Immature natural killer cell (primary cell): ENCODE measurements around the gene NUP62. TPM values are rescaled to one million over a fixed set of nuclear protein-coding genes. Genes with fewer than 3 reads are reported as not detected.

Experiments
- DNase-seq, 3 donors: peaks; one replicate each; pipeline ENCODE4 v3.0.0; 2022; ENCODE audit warnings: mixed read lengths in 1 of 3
- H3K27ac Mint-ChIP-seq, 6 donors: one replicate each; pipeline ENCODE4 v1.8.0; 2020; ENCODE audit warnings: mixed read lengths in 6 of 6, mild to moderate bottlenecking in 5 of 6, inconsistent platforms in 4 of 6, moderate library complexity in 3 of 6
- H3K27me3 Mint-ChIP-seq, 3 donors: one replicate each; pipeline ENCODE4 v1.8.0; 2020 to 2021; ENCODE audit warnings: low read depth in 3 of 3, mild to moderate bottlenecking in 3 of 3, mixed read lengths in 3 of 3, moderate library complexity in 3 of 3, inconsistent platforms in 1 of 3
- H3K36me3 Mint-ChIP-seq, 3 donors: one replicate each; pipeline ENCODE4 v1.8.0; 2020; ENCODE audit warnings: mixed read lengths in 3 of 3, inconsistent platforms in 2 of 3, mild to moderate bottlenecking in 2 of 3
- H3K4me1 Mint-ChIP-seq, 2 donors: one replicate each; pipeline ENCODE4 v1.8.0; 2020; ENCODE audit warnings: inconsistent platforms in 2 of 2, mild to moderate bottlenecking in 2 of 2, mixed read lengths in 2 of 2, moderate library complexity in 1 of 2
- H3K4me3 Mint-ChIP-seq, 5 donors: one replicate each; pipeline ENCODE4 v1.8.0; 2020; ENCODE audit warnings: mild to moderate bottlenecking in 5 of 5, mixed read lengths in 5 of 5, inconsistent platforms in 3 of 5, moderate library complexity in 3 of 5
- H3K9me3 Mint-ChIP-seq, 6 donors: one replicate each; pipeline ENCODE4 v1.8.0; 2020; ENCODE audit warnings: mild to moderate bottlenecking in 6 of 6, mixed read lengths in 6 of 6, inconsistent platforms in 4 of 6, moderate library complexity in 3 of 6
- polyA plus RNA-seq, 3 donors: library from polyadenylated mRNA; unstranded; fragments of 300-500 nt; fragmentation: Illumina TruSeq; gene quantifications; one replicate each; pipeline ENCODE4 v1.2.3, GENCODE V29; 2021

Gene NUP62
- polyA plus RNA-seq, 3 donors from 2014 or later: 21.8 to 67.1 (median 34.3) TPM

GRCh38 chr19:49913720-49914119 lies 15.6 kb downstream of the NUP62 start:
- Mint-ChIP-seq H3K4me3 (no peak overlapping the region), H3K4me1 (peaks cover 11 to 19% of the 10 kb centered on the region in 2 donors)
- DNase-seq: no peak

GRCh38 chr19:49912965-49913685 lies 16.2 kb downstream of the NUP62 start:
- H3K4me3 Mint-ChIP-seq: no peak overlapping the region
- H3K36me3 Mint-ChIP-seq: peaks cover 8 to 15% (median 14%) of the 10 kb centered on the region in 3 donors
- H3K27ac Mint-ChIP-seq: peak overlapping the region in 3 of 6 donors; percentile 9 to 42 (median 23)
- H3K4me1 Mint-ChIP-seq: peaks cover 11 to 19% of the 10 kb centered on the region in 2 donors
- peaks cover 0 to 1% (median 0%) of the 10 kb centered on the region in 3 donors for H3K27me3 Mint-ChIP-seq
- DNase-seq: no peak
- H3K9me3 Mint-ChIP-seq: no peaks in the 10 kb centered on the region

More at GRCh38 chr19:49913720-49914119, 15.6 kb downstream of the NUP62 start:
- Mint-ChIP-seq H3K27me3 (peaks cover 0 to 1% (median 0%) of the 10 kb centered on the region in 3 donors), H3K27ac (peak overlapping the region in 2 of 6 donors; percentile 23 to 55), H3K9me3 (no peaks in the 10 kb centered on the region), H3K36me3 (peaks cover 8 to 15% (median 14%) of the 10 kb centered on the region in 3 donors)

DNA sequence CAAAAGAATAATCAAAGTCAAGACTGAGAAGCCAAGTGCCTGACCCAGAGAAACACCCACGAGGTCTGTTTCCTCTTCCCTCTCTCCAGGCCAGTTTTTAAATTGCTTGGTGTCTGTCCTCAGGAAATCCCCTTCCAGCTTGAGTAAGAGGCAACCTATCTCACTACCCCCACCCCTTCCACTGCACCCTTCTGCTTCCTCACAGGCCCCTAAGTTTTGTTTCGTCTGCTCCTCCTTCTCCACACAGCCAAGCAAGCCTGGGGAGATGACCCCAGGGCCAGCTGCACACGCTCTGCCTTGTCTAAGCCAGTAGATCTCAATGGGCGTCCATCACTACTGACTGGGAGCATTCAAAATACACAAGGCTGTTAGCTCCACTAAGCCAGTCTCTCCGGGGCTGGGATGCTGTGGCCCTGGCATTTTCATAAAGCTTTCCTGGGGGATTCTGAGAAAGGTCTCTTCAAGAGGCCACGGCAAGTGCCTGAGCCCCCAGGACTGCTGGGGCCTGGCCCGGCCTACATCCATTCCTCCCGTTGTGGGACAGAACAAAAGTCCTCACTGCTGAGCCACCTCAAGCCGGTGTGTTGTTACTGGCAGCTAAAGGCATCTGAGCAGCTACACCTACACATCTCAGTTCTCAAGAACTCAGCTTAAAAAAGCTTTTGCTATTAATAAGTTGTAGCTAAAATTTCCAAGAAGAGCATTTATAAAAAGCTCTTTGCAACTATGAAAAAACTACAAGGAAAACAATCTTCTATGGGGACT lies 17.7 kb downstream of the NUP62 start:
- Mint-ChIP-seq H3K36me3 (peaks cover 9 to 15% (median 10%) of the 10 kb centered on the region in 3 donors), H3K4me3 (no peak overlapping the region), H3K27ac (peak overlapping the region; percentile 12 to 81 (median 72)), H3K4me1 (peaks cover 13 to 22% of the 10 kb centered on the region in 2 donors), H3K27me3 (no peaks in the 10 kb centered on the region), H3K9me3 (no peaks in the 10 kb centered on the region)
- no peak for DNase-seq

- Mint-ChIP-seq H3K9me3 (no peaks in the 10 kb centered on the region), H3K27ac (peak overlapping the region in 1 of 6 donors; percentile 57), H3K36me3 (peaks cover 6 to 10% (median 8%) of the 10 kb centered on the region in 3 donors), H3K4me1 (peaks cover 13 to 19% of the 10 kb centered on the region in 2 donors), H3K4me3 (no peak overlapping the region), H3K27me3 (no peaks in the 10 kb centered on the region)
- DNase-seq: no peak
Observed at GRCh38 chr19:49910179-49910578, 19.1 kb downstream of the NUP62 start.

DNA sequence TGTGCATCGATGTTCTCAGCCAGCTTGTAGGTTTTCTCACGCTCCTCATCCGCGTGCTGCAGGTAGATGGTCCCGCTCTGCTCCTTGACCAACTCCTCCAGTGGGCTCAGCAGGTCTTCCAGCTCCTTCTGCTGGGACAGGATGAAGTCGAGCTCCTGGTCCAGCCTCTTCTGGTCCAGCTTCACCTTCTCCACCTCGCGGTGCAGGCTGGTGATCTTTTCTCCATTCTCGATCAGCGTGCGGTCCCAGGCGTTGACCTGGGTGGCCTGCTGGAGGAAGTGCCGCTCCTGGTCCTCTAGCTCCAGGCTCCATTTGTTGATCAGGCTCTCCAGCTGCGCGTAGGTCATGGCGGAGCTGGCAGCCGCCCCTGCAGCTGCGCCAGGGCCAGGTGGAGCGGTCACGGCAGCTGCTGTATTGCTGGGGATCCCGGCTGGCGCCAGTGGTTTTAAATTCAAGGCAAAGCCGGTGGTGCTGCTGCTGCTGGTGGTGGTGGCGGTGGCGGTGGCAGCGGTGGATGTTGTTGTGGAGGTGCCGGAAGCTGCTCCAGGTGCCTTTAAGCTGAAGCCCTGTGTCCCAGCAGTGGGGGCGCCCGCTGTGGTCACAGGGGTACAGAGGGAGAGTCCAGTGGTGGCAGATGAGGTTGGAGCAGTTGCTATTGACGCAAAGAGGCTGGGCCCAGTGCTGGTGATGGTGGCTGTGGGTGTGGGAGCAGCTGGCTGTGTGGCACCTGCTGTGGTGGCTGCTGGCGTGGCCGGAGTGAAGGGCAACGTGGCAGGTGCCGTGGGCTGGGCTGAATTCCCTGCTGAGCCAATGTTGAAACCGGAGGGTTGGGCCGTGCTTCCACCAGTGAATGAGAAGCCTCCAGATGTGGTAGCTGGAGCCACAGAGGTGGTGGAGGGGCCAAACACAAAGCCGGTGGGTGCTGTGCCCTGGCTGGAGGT lies 20.6 kb downstream of the NUP62 start:
- no peaks in the 10 kb centered on the region for H3K27me3 Mint-ChIP-seq
- H3K4me3 Mint-ChIP-seq: no peak overlapping the region
- no peak overlapping the region for H3K27ac Mint-ChIP-seq
- no peak for DNase-seq
- H3K9me3 Mint-ChIP-seq: no peaks in the 10 kb centered on the region
- peaks cover 11 to 16% of the 10 kb centered on the region in 2 donors for H3K4me1 Mint-ChIP-seq
- peaks cover 3 to 8% (median 4%) of the 10 kb centered on the region in 3 donors for H3K36me3 Mint-ChIP-seq

DNA sequence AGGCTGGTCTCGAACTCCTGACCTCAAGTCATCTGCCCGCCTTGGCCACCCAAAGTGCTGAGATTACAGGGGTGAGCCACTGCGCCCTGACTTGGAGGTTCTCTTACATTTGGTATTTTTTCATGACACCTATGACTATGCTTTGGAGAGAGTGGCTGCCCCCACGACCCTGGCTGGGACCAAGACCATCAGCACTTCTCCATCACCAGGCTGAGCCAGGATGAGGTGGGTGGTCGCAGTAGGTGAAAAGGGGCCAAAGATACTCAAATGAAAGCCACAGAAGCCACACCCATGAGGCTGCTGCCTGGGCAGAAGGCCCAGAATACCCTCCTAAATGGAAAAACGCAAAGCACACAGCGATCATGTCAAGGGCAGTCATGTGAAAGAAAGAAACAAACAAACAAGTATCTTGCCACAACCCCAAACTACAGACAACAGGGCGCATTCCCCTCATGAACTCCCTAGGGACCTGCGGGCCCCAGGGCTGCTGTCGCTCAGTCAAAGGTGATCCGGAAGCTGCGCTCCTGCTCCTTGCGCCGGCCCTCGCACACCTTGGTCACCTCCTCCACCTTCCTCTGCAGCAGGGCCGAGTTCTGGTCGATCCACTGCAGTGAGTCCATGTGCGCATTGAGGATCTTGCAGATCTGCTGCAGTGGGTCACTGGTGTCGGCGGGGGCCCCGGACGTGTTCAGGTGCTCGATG lies 21.4 kb downstream of the NUP62 start:
- Mint-ChIP-seq H3K4me1 (peaks cover 11 to 16% of the 10 kb centered on the region in 2 donors), H3K4me3 (no peak overlapping the region), H3K27me3 (no peaks in the 10 kb centered on the region), H3K27ac (peak overlapping the region in 1 of 6 donors; percentile 19), H3K36me3 (peaks cover 2 to 5% (median 4%) of the 10 kb centered on the region in 3 donors), H3K9me3 (no peaks in the 10 kb centered on the region)
- no peak for DNase-seq

DNA sequence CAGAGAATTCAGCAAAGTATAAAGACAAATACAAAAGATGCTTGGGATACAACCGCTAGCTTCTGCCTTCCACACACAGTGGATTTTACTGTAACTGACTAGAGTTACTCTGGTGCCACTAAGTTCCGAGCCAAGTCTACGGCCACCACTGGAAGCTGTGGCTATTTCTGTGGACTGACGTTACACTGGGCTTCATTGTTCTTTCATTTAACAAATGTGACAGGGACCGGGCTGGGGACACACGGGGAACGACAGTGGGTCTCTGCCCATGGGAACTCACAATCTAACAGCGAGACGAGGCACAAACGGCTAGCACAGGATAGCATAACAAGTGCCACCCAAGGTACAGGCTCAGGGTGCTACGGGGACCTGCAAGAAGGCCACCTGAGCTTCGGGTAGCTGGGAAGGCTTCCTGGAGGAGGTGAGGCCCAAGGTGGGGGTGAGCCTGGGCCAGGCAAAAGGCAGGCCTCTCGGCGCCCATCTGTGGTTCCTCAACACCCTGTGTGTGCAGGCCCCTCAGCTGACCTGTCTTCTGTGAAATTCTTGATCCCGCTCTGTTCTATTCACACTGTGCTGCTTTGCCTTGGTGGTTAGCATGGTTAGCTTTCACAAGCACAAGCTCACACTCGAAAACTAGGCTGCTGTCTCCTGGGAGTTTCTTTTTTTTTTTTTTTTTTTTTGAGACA lies 22.3 kb downstream of the NUP62 start:
- H3K36me3 Mint-ChIP-seq: peaks cover 2 to 4% (median 4%) of the 10 kb centered on the region in 3 donors
- no peaks in the 10 kb centered on the region for H3K9me3 Mint-ChIP-seq
- DNase-seq: no peak
- H3K4me1 Mint-ChIP-seq: peaks cover 11 to 16% of the 10 kb centered on the region in 2 donors
- H3K27me3 Mint-ChIP-seq: no peaks in the 10 kb centered on the region
- no peak overlapping the region for H3K4me3 Mint-ChIP-seq
- peak overlapping the region in 1 of 6 donors; percentile 45 for H3K27ac Mint-ChIP-seq

GRCh38 chr19:49904136-49904535 lies 25.2 kb downstream of the NUP62 start:
- Mint-ChIP-seq H3K27me3 (peaks cover 0 to 3% (median 0%) of the 10 kb centered on the region in 3 donors), H3K4me1 (peaks cover 4 to 6% of the 10 kb centered on the region in 2 donors), H3K4me3 (no peak overlapping the region), H3K36me3 (peaks cover 0 to 4% (median 2%) of the 10 kb centered on the region in 3 donors), H3K9me3 (no peaks in the 10 kb centered on the region), H3K27ac (no peak overlapping the region)
- no peak for DNase-seq

DNA sequence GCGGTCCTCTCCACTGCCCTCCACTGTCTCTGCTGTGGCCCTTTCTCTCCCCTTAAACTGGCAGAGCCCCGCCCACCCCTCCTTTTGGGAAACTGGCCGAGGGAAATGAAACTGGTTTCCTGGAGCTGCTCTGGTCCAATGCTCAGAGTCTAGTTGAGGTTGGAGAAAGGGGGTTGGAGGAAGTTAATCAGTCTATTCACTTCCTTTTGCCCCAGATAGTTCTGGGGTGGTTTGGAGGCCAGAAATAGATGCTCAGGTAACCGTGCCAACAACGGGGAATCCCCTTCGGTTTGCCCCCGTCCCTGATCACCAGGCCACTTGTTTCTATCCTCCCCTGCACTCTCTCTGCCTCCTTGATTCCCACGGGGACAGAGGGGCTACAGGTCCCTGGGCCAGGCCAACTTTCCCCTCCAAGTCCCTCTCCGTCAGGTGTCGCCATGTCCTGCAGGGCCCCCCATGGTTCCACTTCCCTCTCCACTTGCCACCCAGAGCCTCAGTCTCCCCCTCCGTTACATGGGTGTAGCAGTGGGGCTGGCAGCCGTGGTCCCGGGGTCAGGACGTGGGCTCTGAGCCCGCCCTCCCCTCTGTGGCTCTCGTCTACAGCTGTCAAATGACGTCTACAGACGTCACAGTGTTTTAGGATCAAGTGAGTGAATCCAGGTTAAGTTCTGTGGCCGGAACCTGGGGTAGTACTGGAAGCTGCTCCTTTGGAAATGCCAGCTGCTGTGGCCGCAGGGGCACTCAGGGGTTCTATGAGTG lies 32.3 kb downstream of the NUP62 start, which contains the start of gene IL4I1:
Gene IL4I1, minus strand, starts transcription at position 25 of the 759 bp plus-strand sequence. CDS start 727 bp downstream, outside the sequence.
- Mint-ChIP-seq H3K27ac (peak within 1 kb of the TSS; percentile 85 to 96 (median 90)), H3K4me3 (peak within 1 kb of the TSS; percentile 62 to 89 (median 74)), H3K27me3 (peaks cover 3 to 14% (median 3%) of the 10 kb centered on the region in 3 donors), H3K9me3 (peaks cover 0 to 1% (median 0%) of the 10 kb centered on the region in 6 donors), H3K36me3 (peaks cover 0 to 3% (median 0%) of the 10 kb centered on the region in 3 donors), H3K4me1 (peaks cover 18 to 23% of the 10 kb centered on the region in 2 donors)
- peak; percentile 55 to 63 (median 57) for DNase-seq

DNA sequence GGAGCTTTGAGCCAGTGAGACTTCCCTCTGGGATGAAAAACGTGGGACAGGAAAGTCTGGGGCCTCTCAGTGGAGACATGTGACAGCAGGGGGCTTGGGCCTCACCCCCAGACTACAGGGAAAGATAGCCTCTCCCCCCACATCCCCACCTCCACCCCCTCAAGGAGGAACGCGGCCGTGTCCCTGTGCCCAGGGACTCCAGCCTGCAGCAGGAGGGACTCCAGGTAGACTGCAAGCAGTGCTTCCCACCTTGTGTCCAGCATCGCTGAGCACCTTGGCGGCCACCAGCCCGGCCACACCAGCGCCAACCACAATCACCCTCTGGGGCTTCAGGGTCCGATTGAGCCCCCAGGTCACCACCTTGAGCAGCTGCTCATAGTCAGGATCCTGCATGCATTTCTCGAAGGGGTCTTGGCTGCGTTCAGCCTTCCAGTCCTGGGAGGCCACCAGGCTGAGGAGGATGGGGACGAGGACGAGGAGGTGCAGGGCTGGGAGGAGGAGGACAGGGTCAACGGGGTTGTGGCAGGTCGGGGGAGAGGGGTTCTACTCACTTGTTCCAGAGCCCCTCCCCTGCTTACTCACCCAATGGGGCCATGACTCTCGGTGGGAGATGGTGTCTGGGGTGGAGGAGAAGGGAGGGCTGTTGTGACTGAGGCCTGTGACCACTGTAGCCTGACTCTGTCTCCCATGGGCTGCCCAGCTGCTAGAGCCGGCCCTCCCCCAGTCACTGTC lies 33.6 kb downstream of the NUP62 start:
- no peak for DNase-seq
- H3K27me3 Mint-ChIP-seq: peaks cover 3 to 18% (median 3%) of the 10 kb centered on the region in 3 donors
- peak overlapping the region in 4 of 6 donors; percentile 85 to 96 (median 90) for H3K27ac Mint-ChIP-seq
- H3K4me1 Mint-ChIP-seq: peaks cover 18 to 25% of the 10 kb centered on the region in 2 donors
- peaks cover 0 to 3% (median 0%) of the 10 kb centered on the region in 3 donors for H3K36me3 Mint-ChIP-seq
- H3K9me3 Mint-ChIP-seq: peaks cover 0 to 1% (median 0%) of the 10 kb centered on the region in 6 donors
- peak overlapping the region in 1 of 5 donors; percentile 8 for H3K4me3 Mint-ChIP-seq
